ENCODE results near the gene ERN2.

DNA sequence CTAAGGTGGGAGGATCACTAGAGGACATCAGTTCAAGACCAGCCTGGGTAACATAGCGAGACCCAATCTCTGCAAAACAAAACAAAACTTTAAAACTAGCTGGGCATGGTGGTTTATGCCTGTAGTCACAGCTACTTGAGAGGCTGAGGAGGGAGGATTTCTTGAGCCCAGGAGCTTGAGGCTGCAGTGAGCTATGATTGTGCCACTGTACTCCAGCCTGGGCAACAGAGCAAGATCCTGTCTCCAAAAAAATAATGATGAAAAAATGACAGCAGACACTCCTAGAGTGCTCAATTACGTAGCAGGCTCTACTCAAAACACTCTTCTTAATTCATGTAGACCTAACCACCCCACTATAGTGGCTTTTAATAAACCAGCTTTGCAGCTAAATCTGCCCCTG, 12.9 kb downstream of the ERN2 start:
- TF ChIP-seq, protein P1, sequence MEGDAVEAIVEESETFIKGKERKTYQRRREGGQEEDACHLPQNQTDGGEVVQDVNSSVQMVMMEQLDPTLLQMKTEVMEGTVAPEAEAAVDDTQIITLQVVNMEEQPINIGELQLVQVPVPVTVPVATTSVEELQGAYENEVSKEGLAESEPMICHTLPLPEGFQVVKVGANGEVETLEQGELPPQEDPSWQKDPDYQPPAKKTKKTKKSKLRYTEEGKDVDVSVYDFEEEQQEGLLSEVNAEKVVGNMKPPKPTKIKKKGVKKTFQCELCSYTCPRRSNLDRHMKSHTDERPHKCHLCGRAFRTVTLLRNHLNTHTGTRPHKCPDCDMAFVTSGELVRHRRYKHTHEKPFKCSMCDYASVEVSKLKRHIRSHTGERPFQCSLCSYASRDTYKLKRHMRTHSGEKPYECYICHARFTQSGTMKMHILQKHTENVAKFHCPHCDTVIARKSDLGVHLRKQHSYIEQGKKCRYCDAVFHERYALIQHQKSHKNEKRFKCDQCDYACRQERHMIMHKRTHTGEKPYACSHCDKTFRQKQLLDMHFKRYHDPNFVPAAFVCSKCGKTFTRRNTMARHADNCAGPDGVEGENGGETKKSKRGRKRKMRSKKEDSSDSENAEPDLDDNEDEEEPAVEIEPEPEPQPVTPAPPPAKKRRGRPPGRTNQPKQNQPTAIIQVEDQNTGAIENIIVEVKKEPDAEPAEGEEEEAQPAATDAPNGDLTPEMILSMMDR (IDR thresholded peaks at IDR 0.05) = no peak
- TF ChIP-seq POLR2A (IDR thresholded peaks at IDR 0.05) = no peak

Measured in right lobe of liver (tissue), 4 donors.